IMR-90 (cell line): ENCODE results near the gene ERCC8. TPM values are rescaled to one million over a fixed set of nuclear protein-coding genes. Genes with fewer than 3 reads are reported as not detected.

Experiments
- ATAC-seq: fragments of 200-7000 bp; cut with Tn5 transposase; 2 replicates; pipeline ENCODE4 v1.9.1; 2020; ENCODE audit warnings: low read depth, mild to moderate bottlenecking, moderate library complexity
- BruUV-seq: library from RNA; stranded (reverse); fragments of 400-500 nt; replicated peaks from 2 replicates; lab custom pipeline; 2021; lab: Mats Ljungman, UMichigan
- CTCF ChIA-PET: fragments of 300-600 bp; formaldehyde crosslinking; extraction: SDS; loops from one replicate; lab custom pipeline; 2021; ENCODE audit warnings: antibody characterized with exemption; lab: Yijun Ruan, JAX
- POLR2A ChIA-PET: fragments of 300-600 bp; sonication (Branson Sonifier 250); formaldehyde crosslinking; loops from one replicate; lab custom pipeline; 2022; ENCODE audit warnings: antibody characterized with exemption; ENCODE audit not compliant: unreplicated experiment; lab: Charles Lee
- DNase-seq: peaks from one replicate; pipeline ENCODE4 v3.0.0; 2013
- H2AFZ ChIP-seq: replicated peaks from 2 replicates; pipeline ENCODE3; 2013; ENCODE audit warnings: low read length, mild to moderate bottlenecking; ENCODE audit not compliant: poor library complexity
- H2AK5ac ChIP-seq: 2 replicates; pipeline ENCODE4 v1.6.1; 2013; ENCODE audit warnings: low read depth, low read length, inconsistent platforms
- H2AK9ac ChIP-seq: replicated peaks from 2 replicates; pipeline ENCODE3; 2013; ENCODE audit warnings: mild to moderate bottlenecking, low read depth, low read length, moderate library complexity; ENCODE audit not compliant: poor library complexity
- H2BK120ac ChIP-seq: 2 replicates; pipeline ENCODE4 v1.6.1; 2013; ENCODE audit warnings: low read depth, low read length, inconsistent platforms
- H2BK15ac ChIP-seq: 3 replicates; pipeline ENCODE4 v1.6.1; 2013; ENCODE audit warnings: low read depth, low read length, inconsistent platforms
- H2BK20ac ChIP-seq: 2 replicates; pipeline ENCODE4 v1.6.1; 2013; ENCODE audit warnings: low read depth, mild to moderate bottlenecking, inconsistent platforms, low read length, moderate library complexity
- H2BK5ac ChIP-seq: 2 replicates; pipeline ENCODE4 v1.6.1; 2013; ENCODE audit warnings: mild to moderate bottlenecking, low read depth, low read length, inconsistent platforms; ENCODE audit not compliant: poor library complexity, severe bottlenecking
- H3K14ac ChIP-seq: replicated peaks from 2 replicates; pipeline ENCODE4 v1.6.1; 2013; ENCODE audit warnings: low read depth, low read length, inconsistent platforms
- H3K18ac ChIP-seq: 2 replicates; pipeline ENCODE4 v1.6.1; 2013; ENCODE audit warnings: low read depth, low read length, control low read depth
- H3K23ac ChIP-seq: 2 replicates; pipeline ENCODE4 v1.6.1; 2013; ENCODE audit warnings: low read depth, low read length, inconsistent platforms
- H3K27ac ChIP-seq: 2 replicates; pipeline ENCODE4 v1.5.1; 2013; ENCODE audit warnings: mild to moderate bottlenecking, control low read depth, low read length; ENCODE audit not compliant: insufficient read depth
- H3K27me3 ChIP-seq: 2 replicates; pipeline ENCODE4 v1.6.1; 2013; ENCODE audit warnings: low read length; ENCODE audit not compliant: control insufficient read depth, insufficient read depth
- H3K36me3 ChIP-seq: 2 replicates; pipeline ENCODE4 v1.6.1; 2013; ENCODE audit warnings: low read length, mixed read lengths; ENCODE audit not compliant: control insufficient read depth, insufficient read depth
- H3K4ac ChIP-seq: 2 replicates; pipeline ENCODE4 v1.6.1; 2013; ENCODE audit warnings: low read depth, low read length, inconsistent platforms
- H3K4me1 ChIP-seq: 2 replicates; pipeline ENCODE4 v1.6.1; 2013; ENCODE audit warnings: low read length, mixed read lengths; ENCODE audit not compliant: control insufficient read depth, insufficient read depth
- H3K4me2 ChIP-seq: 2 replicates; pipeline ENCODE4 v1.6.1; 2013; ENCODE audit warnings: low read depth, mild to moderate bottlenecking, control low read depth, low read length, moderate library complexity
- H3K4me3 ChIP-seq: 2 replicates; pipeline ENCODE4 v1.5.1; 2013; ENCODE audit warnings: low read depth, mild to moderate bottlenecking, control low read depth, low read length, moderate library complexity; ENCODE audit not compliant: insufficient read depth
- H3K56ac ChIP-seq: 2 replicates; pipeline ENCODE4 v1.6.1; 2013; ENCODE audit warnings: low read length, inconsistent platforms; ENCODE audit not compliant: insufficient read depth; ENCODE audit errors: extremely low read depth
- H3K79me1 ChIP-seq, 2 experiments: 2 replicates each; pipeline ENCODE4 v1.6.1; 2013; ENCODE audit warnings: low read length in 2 of 2, inconsistent platforms in 1 of 2, low read depth in 1 of 2
- H3K9ac ChIP-seq: 2 replicates; pipeline ENCODE4 v1.6.1; 2013; ENCODE audit warnings: low read depth, low read length, control low read depth
- H3K9me1 ChIP-seq: 2 replicates; pipeline ENCODE4 v1.6.1; 2013; ENCODE audit warnings: low read length, inconsistent platforms; ENCODE audit not compliant: insufficient read depth
- H3K9me3 ChIP-seq: 2 replicates; pipeline ENCODE4 v1.6.1; 2013; ENCODE audit warnings: low read length; ENCODE audit not compliant: control insufficient read depth, insufficient read depth
- H4K20me1 ChIP-seq: 2 replicates; pipeline ENCODE4 v1.6.1; 2013; ENCODE audit warnings: low read length, inconsistent platforms; ENCODE audit not compliant: insufficient read depth
- H4K5ac ChIP-seq: 2 replicates; pipeline ENCODE4 v1.6.1; 2013; ENCODE audit warnings: mild to moderate bottlenecking, low read depth, low read length, control low read depth
- H4K8ac ChIP-seq, 2 experiments: 2 replicates each; pipeline ENCODE4 v1.6.1; 2013; ENCODE audit warnings: low read depth in 2 of 2, low read length in 2 of 2, control low read depth in 1 of 2, inconsistent platforms in 1 of 2
- H4K91ac ChIP-seq: 2 replicates; pipeline ENCODE4 v1.6.1; 2013; ENCODE audit warnings: low read depth, low read length, inconsistent platforms; ENCODE audit not compliant: insufficient read depth
- BHLHE40 ChIP-seq: fragments of 150-350 bp; IDR thresholded peaks from 2 replicates; pipeline ENCODE4 v1.6.1; 2016; ENCODE audit warnings: mild to moderate bottlenecking, low read depth, low read length
- CEBPB ChIP-seq: IDR thresholded peaks from 2 replicates; pipeline ENCODE4 v1.6.1; 2012; ENCODE audit warnings: low read depth, low read length, improper control_type of control experiment
- CHD1 ChIP-seq: IDR thresholded peaks from 2 replicates; pipeline ENCODE4 v1.6.1; 2012; ENCODE audit warnings: low read depth, low read length, improper control_type of control experiment
- ELK1 ChIP-seq: fragments of 150-350 bp; IDR thresholded peaks from 2 replicates; pipeline ENCODE4 v1.6.1; 2016; ENCODE audit warnings: low read depth, mild to moderate bottlenecking, low read length, moderate library complexity, borderline replicate concordance
- FOS ChIP-seq: fragments of 150-350 bp; IDR thresholded peaks from 2 replicates; pipeline ENCODE4 v1.6.1; 2016; ENCODE audit warnings: low read depth, low read length
- MAFK ChIP-seq: IDR thresholded peaks from 2 replicates; pipeline ENCODE4 v1.6.1; 2012; ENCODE audit warnings: low read depth, low read length, improper control_type of control experiment
- MAZ ChIP-seq: IDR thresholded peaks from 2 replicates; pipeline ENCODE4 v1.6.1; 2012; ENCODE audit warnings: low read depth, mild to moderate bottlenecking, low read length, improper control_type of control experiment, moderate library complexity, borderline replicate concordance
- MXI1 ChIP-seq: IDR thresholded peaks from 2 replicates; pipeline ENCODE4 v1.6.1; 2012; ENCODE audit warnings: low read depth, mild to moderate bottlenecking, low read length, moderate library complexity, borderline replicate concordance
- NFE2L2 ChIP-seq: fragments of 150-350 bp; IDR thresholded peaks from 2 replicates; pipeline ENCODE4 v1.6.1; 2016; ENCODE audit warnings: low read depth, mild to moderate bottlenecking, low read length
- POLR2A ChIP-seq: IDR thresholded peaks from 2 replicates; pipeline ENCODE4 v1.6.1; 2012; ENCODE audit warnings: mild to moderate bottlenecking, low read depth, low read length
- RAD21 ChIP-seq: IDR thresholded peaks from 2 replicates; pipeline ENCODE4 v1.6.1; 2012; ENCODE audit warnings: low read length, improper control_type of control experiment
- RCOR1 ChIP-seq: IDR thresholded peaks from 2 replicates; pipeline ENCODE4 v1.6.1; 2012; ENCODE audit warnings: mild to moderate bottlenecking, low read length, improper control_type of control experiment; ENCODE audit not compliant: insufficient replicate concordance
- RFX5 ChIP-seq: IDR thresholded peaks from 2 replicates; pipeline ENCODE4 v1.8.0; 2012; ENCODE audit warnings: low read depth, mild to moderate bottlenecking, low read length, moderate library complexity
- SMC3 ChIP-seq: fragments of 150-350 bp; IDR thresholded peaks from 2 replicates; pipeline ENCODE4 v1.6.1; 2016; ENCODE audit warnings: low read depth, mild to moderate bottlenecking, antibody characterized with exemption, low read length, moderate library complexity
- USF2 ChIP-seq: fragments of 150-350 bp; IDR thresholded peaks from 2 replicates; pipeline ENCODE4 v1.6.1; 2017; ENCODE audit warnings: mild to moderate bottlenecking, antibody characterized with exemption, low read length, low read depth
- WGBS, 2 experiments: methylation state at CpG; one replicate each; pipeline versions ENCODE4 v1.1.5 to v1.1.7; 2013; ENCODE audit warnings: missing lambda C conversion rate in 2 of 2; ENCODE audit not compliant: insufficient read length in 1 of 2; ENCODE audit errors: extremely low coverage in 2 of 2; 5-methylcytosine and 5-hydroxymethylcytosine counted together
- dilution Hi-C: fragments of 300-500 bp; cut with HindIII; formaldehyde crosslinking; loops from one replicate; pipeline ENCODE4 v1.14.3; 2018; ENCODE audit warnings: low sequenced_read_pairs; ENCODE audit not compliant: unreplicated experiment
- in situ Hi-C: fragments of 300-500 bp; cut with MboI; formaldehyde crosslinking; loops from 3 replicates; pipeline ENCODE4 v1.14.3; 2019; ENCODE audit warnings: low sequenced_read_pairs, inconsistent platforms, mixed read lengths
- intact Hi-C: fragments of 100-400 bp; cut with micrococcal nuclease; formaldehyde crosslinking; loops from 2 replicates; pipeline ENCODE4 v1.10.0; 2022
- polyA plus RNA-seq, 3 experiments: library from polyadenylated mRNA; depleted of rRNA; stranded (reverse); fragments of >200 nt; gene quantifications; 2 replicates each; pipeline ENCODE4 v1.2.3, GENCODE V29; 2012; ENCODE audit warnings: low replicate concordance in 1 of 3
- total RNA-seq: library from RNA; depleted of rRNA; stranded (reverse); fragments of >200 nt; gene quantifications from 2 replicates; pipeline ENCODE4 v1.2.3, GENCODE V29; 2012
- TF ChIP-seq, protein P1 (sequence below): conservative IDR thresholded peaks from 2 replicates; pipeline ENCODE4 v1.5.1; 2012; ENCODE audit warnings: mild to moderate bottlenecking, low read depth, low read length, improper control_type of control experiment

ERCC8 gene
- total and polyA plus RNA-seq, 2 of the 4 experiments (the other 2 are of a cell fraction), result 12.6 to 29.2 TPM

DNA sequence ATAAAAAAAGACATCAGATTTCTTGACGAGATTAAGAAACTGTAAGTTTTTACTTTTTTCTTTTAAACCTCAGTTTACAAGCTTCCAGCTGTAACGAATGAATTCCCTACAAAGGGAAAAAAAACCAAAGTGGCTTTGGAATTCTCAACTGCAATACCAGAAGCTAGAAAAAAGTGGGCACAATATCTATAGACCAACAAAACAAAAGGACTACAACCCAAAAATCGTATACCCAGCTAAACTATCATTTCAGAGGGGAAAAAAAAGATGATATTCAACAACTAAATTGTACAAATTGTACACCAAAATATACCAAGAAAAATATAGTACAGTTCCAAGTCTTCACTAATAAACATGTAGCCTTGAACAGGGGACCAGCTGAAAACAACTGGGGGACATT is 74.0 kb downstream of the ERCC8 start:
- no peak for TF ChIP-seq RAD21
- no peak for TF ChIP-seq MXI1
- no peak for TF ChIP-seq NFE2L2
- no peak for TF ChIP-seq USF2
- no peak for TF ChIP-seq RFX5
- no peak for TF ChIP-seq BHLHE40
- TF ChIP-seq CHD1, result no peak
- TF ChIP-seq, protein P1, sequence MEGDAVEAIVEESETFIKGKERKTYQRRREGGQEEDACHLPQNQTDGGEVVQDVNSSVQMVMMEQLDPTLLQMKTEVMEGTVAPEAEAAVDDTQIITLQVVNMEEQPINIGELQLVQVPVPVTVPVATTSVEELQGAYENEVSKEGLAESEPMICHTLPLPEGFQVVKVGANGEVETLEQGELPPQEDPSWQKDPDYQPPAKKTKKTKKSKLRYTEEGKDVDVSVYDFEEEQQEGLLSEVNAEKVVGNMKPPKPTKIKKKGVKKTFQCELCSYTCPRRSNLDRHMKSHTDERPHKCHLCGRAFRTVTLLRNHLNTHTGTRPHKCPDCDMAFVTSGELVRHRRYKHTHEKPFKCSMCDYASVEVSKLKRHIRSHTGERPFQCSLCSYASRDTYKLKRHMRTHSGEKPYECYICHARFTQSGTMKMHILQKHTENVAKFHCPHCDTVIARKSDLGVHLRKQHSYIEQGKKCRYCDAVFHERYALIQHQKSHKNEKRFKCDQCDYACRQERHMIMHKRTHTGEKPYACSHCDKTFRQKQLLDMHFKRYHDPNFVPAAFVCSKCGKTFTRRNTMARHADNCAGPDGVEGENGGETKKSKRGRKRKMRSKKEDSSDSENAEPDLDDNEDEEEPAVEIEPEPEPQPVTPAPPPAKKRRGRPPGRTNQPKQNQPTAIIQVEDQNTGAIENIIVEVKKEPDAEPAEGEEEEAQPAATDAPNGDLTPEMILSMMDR, result no peak
- TF ChIP-seq FOS, result no peak
- TF ChIP-seq RCOR1, result no peak
- no peak for TF ChIP-seq ELK1
- TF ChIP-seq MAZ, result no peak
- no peak for TF ChIP-seq CEBPB
- TF ChIP-seq MAFK, result no peak
- TF ChIP-seq POLR2A, result no peak
- no peak for TF ChIP-seq SMC3
- H2AK9ac ChIP-seq, result no peak overlapping the region
- H3K23ac ChIP-seq, result no peak overlapping the region
- ChIA-PET POLR2A (no interaction called here), CTCF (no interaction called here)
- H3K56ac ChIP-seq, result no peak overlapping the region
- no peak overlapping the region for H2BK20ac ChIP-seq
- intact Hi-C loops (no loop called here), in situ Hi-C loops (no loop called here), dilution Hi-C loops (no loop called here)
- no peak overlapping the region for H3K27ac ChIP-seq
- no peak overlapping the region for H4K8ac ChIP-seq
- no peak overlapping the region for H4K91ac ChIP-seq
- WGBS, 2 experiments, result no CpG with 5 or more reads among the region's 3 CpGs
- no peak overlapping the region for H2BK120ac ChIP-seq
- no peaks in the 10 kb centered on the region for H4K20me1 ChIP-seq
- BruUV-seq, result no TSS peak
- H3K14ac ChIP-seq, result no peak overlapping the region
- H3K9me3 ChIP-seq, result no peaks in the 10 kb centered on the region
- H3K36me3 ChIP-seq, result 0 out of 2 replicates have a peak, but pooled peaks cover 1% of the 10 kb centered on the region
- H2BK15ac ChIP-seq, result no peak overlapping the region
- no peak for ATAC-seq
- no peak overlapping the region for H3K4me2 ChIP-seq
- H4K5ac ChIP-seq, result no peak overlapping the region
- no peaks in the 10 kb centered on the region for H3K4me1 ChIP-seq
- H3K18ac ChIP-seq, result no peak overlapping the region
- no peak overlapping the region for H3K4me3 ChIP-seq
- no peak overlapping the region for H3K4ac ChIP-seq
- DNase-seq, result no peak
- H3K79me1 ChIP-seq, result no peaks in the 10 kb centered on the region
- H3K9ac ChIP-seq, result no peak overlapping the region
- no peak overlapping the region for H2AK5ac ChIP-seq
- no peaks in the 10 kb centered on the region for H3K9me1 ChIP-seq
- no peak overlapping the region for H2AFZ ChIP-seq
- H3K27me3 ChIP-seq, result no peaks in the 10 kb centered on the region
- H2BK5ac ChIP-seq, result no peak overlapping the region
